Right ventricle myocardium superior (tissue), 1 donor: ENCODE results near the gene C10orf143. TPM values are rescaled to one million over a fixed set of nuclear protein-coding genes. Genes with fewer than 3 reads are reported as not detected.
"Not testable (repeated sequence)": the region's sequence is repeated elsewhere in the genome, so short reads cannot be mapped to it uniquely, and the experiment has no call there.

Experiments
- ATAC-seq: fragments of 200-7000 bp; cut with Tn5 transposase; one replicate; pipeline ENCODE4 v1.9.1; 2020; ENCODE audit warnings: mild to moderate bottlenecking; ENCODE audit not compliant: poor library complexity
- DNase-seq: peaks from one replicate; pipeline ENCODE4 v3.0.0-alpha.2; 2020
- intact Hi-C: fragments of 100-400 bp; cut with DNase I; formaldehyde crosslinking; loops from one replicate; pipeline ENCODE4 v1.11.2; 2022
- total RNA-seq: library from RNA; stranded (reverse); fragmentation: NEBNext Ultra II Directional; extraction: Animal tissue kit (Norgen Biotek cat#: 25700); gene quantifications from one replicate; pipeline ENCODE4 v1.2.1, GENCODE V29; 2021
- donor health status: DM: no; HTN: yes; CAD: no; lungs with severe emphysema.

The C10orf143 gene
- total RNA-seq, 1 donor from 2014 or later: 2.2 TPM

DNA sequence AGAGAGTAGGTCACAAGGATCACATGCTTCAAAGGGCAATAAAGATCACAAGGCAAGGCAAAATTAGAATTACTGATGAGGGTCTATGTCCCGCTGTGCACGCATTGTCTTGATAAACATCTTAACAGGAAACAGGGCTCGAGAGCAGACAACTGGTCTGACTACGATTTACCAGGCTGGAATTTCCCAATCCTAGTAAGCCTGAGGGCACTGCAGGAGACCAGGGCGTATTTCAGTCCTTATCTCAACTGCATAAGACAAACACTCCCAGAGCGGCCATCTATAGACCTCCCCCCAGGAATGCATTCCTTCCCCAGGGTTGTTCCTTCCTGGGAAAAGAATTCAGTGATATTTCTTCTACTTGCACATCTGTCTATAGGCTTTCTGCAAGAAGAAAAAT lies 6.9 kb upstream of the C10orf143 start:
- ATAC-seq, intact Hi-C loops, DNase-seq: not testable (repeated sequence)

DNA sequence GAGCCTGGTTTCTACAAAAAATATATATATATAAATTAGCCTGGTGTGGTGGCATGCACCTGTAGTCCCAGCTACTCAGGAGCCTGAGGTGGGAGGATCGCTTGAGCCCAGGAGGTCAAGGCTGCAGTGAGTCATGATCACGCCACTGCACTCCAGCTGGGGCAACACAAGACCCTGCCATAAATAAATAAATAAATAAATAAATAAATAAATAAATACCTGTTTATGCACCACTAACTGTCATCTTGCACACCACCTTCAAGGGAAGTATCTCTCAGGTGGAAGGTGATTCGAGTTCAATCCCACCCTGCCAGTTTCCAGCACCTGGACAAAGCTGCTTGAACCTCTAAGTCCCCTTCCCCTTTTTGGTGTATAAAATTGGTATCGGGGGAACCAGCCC lies 6.3 kb upstream of the C10orf143 start:
- intact Hi-C loops, ATAC-seq, DNase-seq: not testable (repeated sequence)

DNA sequence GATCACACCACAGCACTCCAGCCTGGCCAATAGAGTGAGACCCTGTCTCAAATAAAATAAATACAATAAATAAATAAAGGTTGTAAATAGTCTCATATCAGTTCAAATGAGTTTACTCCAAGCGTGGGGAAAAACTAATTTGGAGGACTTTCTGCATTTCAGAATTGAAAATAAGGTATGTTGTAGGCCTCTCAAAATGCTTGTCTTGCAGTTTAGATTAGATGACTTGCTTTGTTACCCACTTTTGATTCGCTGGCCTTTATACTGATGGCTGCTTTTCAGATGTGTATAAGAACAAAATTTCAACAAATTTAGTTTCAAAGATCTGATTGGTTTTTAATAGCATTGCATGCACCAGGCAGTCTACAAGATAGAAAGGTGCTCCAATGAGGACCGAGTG lies 2.2 kb upstream of the C10orf143 start:
- DNase-seq (no peak), ATAC-seq (no peak)
- intact Hi-C loops: no loop called here

GRCh38 chr10:130111852-130112180 lies 1.2 kb upstream of the C10orf143 start:
- DNase-seq (no peak), ATAC-seq (no peak)
- intact Hi-C loops: loop anchor here (2.0 kb wide), 1 partner anchor 23 kb away; no protein-coding TSS in a partner anchor

GRCh38 chr10:130111113-130111851 lies 652 bp upstream of the C10orf143 start:
- DNase-seq (peak; percentile 97), ATAC-seq (peak; percentile 94)
- intact Hi-C loops: loop anchor here (2.0 kb wide), 1 partner anchor 24 kb away; no protein-coding TSS in a partner anchor

DNA sequence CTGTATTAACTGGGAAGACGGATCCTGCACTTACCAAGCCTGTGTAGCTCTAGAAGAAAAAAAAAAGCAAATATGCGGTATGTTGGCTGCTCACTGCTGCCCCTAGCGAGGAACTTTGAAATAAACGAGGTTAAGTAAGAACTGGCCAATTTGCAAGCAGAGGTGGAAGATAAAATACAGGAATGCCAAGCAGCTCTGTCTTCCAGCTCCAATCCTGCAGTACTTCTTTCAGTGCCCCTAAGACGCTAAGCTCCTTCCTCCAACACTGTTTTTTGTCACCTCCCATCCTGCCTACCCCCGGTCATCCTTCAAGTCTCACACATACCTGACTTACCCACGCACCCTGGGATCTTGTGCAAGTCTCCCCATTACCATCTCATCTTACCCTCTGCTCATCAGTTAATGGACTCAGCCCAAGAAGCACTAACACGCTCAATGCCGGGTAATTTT lies 809 bp downstream of the C10orf143 start:
- ATAC-seq (peak; percentile 50), DNase-seq (no peak)
- intact Hi-C loops: loop anchor here (2.0 kb wide), 1 partner anchor 25 kb away; no protein-coding TSS in a partner anchor

GRCh38 chr10:130108934-130109604 lies 1.6 kb downstream of the C10orf143 start:
- no peak for ATAC-seq
- intact Hi-C loops: no loop called here
- no peak for DNase-seq

DNA sequence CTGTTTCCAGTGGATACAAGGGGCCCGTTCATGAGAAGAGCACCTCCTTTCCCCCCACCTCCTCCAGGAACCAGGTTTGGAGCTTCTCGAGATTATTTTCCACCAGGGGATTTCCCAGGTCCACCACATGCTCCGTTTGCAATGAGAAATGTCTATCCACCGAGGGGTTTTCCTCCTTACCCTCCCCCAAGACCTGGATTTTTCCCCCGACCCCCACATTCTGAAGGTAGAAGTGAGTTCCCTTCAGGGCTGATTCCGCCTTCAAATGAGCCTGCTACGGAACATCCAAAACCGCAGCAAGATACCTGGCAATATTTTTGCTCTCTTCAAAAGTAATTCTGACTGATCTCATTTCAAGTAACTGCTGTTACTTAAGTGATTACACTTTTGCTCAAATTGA lies 2.5 kb downstream of the C10orf143 start:
- intact Hi-C loops, ATAC-seq, DNase-seq: not testable (repeated sequence)

DNA sequence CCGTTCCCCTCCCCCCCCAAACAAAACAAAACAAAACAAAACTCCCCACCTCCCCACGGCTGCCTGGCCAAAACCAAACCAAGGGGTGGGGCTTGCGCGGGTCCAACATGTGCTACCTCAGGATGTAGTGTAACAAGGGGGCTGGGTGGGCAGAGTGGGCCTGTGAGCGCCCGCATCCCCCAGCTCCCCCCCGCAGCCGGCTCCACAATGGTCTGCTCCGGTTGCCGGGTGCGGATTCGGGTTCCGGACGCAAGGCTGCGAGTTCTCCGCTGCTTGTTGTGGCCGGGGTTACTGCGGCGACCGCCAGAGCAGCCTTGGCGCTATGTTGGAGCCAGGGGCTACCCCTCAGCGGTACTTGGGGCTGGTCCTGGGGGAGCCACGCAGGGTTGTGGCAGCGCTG lies 4.9 kb downstream of the C10orf143 start:
- DNase-seq (no peak), ATAC-seq (no peak)
- intact Hi-C loops: no loop called here

- ATAC-seq (no peak), DNase-seq (no peak)
- intact Hi-C loops: no loop called here
Measured at GRCh38 chr10:130099344-130099743, 11.3 kb downstream of the C10orf143 start.

DNA sequence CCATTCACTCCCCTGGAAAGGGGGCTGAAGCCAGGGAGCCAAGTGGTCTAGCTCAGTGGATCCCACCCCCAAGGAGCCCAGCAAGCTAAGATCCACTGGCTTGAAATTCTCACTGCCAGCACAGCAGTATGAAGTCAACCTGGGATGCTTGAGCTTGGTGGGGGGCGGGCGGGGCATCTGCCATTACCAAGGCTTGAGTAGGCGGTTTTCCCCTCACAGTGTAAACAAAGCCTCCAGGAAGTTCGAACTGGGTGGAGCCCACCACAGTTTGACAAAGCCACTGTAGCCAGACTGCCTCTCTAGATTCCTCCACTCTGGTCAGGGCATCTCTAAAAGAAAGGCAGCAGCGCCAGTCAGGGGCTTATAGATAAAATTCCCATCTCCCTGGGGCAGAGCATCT lies 20.1 kb downstream of the C10orf143 start:
- intact Hi-C loops, ATAC-seq, DNase-seq: not testable (repeated sequence)

DNA sequence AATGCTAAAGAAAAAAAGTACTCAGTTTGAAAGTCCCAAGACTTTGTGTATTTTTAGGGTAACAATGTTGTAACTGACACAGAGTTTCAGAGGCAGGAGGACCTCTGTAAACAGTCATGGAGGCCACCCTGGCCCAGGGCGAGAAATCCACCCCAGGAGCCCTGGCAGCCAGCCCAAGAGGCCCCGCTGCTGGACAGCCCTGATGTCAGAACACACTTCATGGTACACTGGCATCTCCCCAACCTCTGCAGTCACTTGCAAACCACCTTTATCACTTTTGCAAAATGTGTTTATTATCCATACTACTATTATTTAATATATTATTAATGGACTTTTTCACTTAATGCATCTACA lies 30.2 kb downstream of the C10orf143 start:
- intact Hi-C loops: no loop called here
- no peak for ATAC-seq
- no peak for DNase-seq

DNA sequence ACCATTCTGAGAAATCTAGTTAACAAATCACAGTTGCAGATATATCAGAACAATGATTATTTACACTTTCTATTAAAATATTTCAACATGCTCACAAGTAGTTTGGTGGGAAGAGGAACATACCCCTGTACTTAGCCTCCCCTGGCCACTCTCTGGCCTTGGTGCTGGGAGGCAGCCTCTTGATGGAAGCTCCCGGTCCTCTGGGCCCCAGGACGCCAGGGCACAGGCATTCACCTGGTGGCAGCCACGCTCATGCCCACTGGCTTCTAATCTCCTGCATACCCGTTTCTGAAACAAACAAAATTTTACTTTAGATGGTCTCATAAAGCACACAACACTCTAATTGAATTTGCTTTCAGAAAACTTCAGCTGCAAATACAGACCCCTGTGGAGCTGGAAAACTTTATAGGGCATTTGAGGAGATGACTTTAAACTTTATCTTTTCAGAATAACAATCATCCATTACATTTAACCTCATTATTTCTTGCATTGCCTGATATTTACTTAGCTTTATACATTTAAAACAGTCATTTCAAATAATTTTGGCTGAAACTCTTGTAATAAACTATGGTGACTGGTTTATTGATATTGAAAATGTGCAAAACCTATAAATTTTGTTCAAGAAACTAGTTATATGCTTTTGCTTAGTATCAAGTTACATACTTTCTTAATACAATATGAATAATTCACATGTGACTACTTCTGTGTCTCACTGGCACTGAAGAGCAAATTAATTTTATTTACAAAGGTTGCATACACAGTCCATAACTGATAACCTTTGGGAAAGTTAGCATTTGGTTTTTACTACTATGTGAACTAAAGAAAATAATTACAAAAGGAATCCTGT lies 30.8 kb downstream of the C10orf143 start:
- DNase-seq: no peak
- intact Hi-C loops: no loop called here
- ATAC-seq: no peak

- intact Hi-C loops: no loop called here
- ATAC-seq: no peak
Measured at GRCh38 chr10:130078120-130078519, 32.5 kb downstream of the C10orf143 start.

GRCh38 chr10:130076681-130077080 lies 33.9 kb downstream of the C10orf143 start:
- intact Hi-C loops: no loop called here
- no peak for DNase-seq
- no peak for ATAC-seq

More at GRCh38 chr10:130078120-130078519, 32.5 kb downstream of the C10orf143 start:
- no peak for DNase-seq

- ATAC-seq (no peak), DNase-seq (no peak)
- intact Hi-C loops: no loop called here
Measured at GRCh38 chr10:130074639-130075038, 36.0 kb downstream of the C10orf143 start.

GRCh38 chr10:130073912-130074311 lies 36.7 kb downstream of the C10orf143 start:
- DNase-seq (no peak), ATAC-seq (no peak)
- intact Hi-C loops: no loop called here

DNA sequence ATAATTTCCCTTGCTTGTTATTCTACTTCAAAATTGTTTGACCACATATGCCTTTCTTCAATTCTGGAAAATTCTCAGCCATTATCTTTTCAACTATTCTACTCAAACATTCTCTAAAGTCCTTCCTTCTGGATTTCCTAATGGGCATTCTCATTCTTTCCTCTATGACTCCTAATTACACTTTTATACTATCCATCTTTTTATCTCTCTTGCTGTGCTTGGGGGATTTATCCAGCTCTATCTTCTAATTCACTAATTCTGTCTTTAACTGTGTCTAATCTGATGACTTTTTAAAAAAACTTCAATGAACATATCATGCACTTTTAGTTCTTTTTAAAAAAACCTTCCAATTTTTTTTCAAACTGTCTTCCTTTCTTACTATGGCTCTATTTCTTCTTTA lies 38.4 kb downstream of the C10orf143 start:
- intact Hi-C loops: no loop called here
- DNase-seq: no peak
- no peak for ATAC-seq

GRCh38 chr10:130067893-130068292 lies 42.7 kb downstream of the C10orf143 start:
- ATAC-seq: no peak
- intact Hi-C loops: no loop called here

More at GRCh38 chr10:130067893-130068292, 42.7 kb downstream of the C10orf143 start:
- DNase-seq: no peak
